Nephron (organoid): Measurements from ENCODE around the gene HIPK4.
A peak's percentile ranks its signal among the peaks of the same experiment; 100 is the strongest.
"Not testable (repeated sequence)": the region's sequence is repeated elsewhere in the genome, so short reads cannot be mapped to it uniquely, and the experiment has no call there.

Experiments
- H3K27ac Mint-ChIP-seq, 3 experiments: 2 replicates each; pipeline ENCODE4 v1.8.0; 2020; ENCODE audit warnings: mixed read lengths in 3 of 3, mild to moderate bottlenecking in 2 of 3, moderate library complexity in 1 of 3
- H3K27me3 Mint-ChIP-seq: 2 replicates; pipeline ENCODE4 v1.8.0; 2021; ENCODE audit warnings: low read depth, mild to moderate bottlenecking, moderate library complexity, mixed read lengths
- H3K36me3 Mint-ChIP-seq: 2 replicates; pipeline ENCODE4 v1.8.0; 2020; ENCODE audit warnings: low read depth, mixed read lengths
- H3K4me1 Mint-ChIP-seq: 2 replicates; pipeline ENCODE4 v1.8.0; 2020; ENCODE audit warnings: mixed read lengths
- H3K4me3 Mint-ChIP-seq, 3 experiments: 2 replicates each; pipeline ENCODE4 v1.8.0; 2020; ENCODE audit warnings: mild to moderate bottlenecking in 3 of 3, mixed read lengths in 3 of 3, moderate library complexity in 2 of 3
- H3K9me3 Mint-ChIP-seq: 2 replicates; pipeline ENCODE4 v1.8.0; 2020; ENCODE audit warnings: mixed read lengths
- TF ChIP-seq, protein P1 (sequence below), 3 experiments: fragments of 200-600 bp; sonication (generic); IDR thresholded peaks; one replicate each; pipeline ENCODE4 v1.5.0; 2021; ENCODE audit warnings: antibody characterized with exemption in 3 of 3; ENCODE audit not compliant: unreplicated experiment in 3 of 3

HIPK4 gene

DNA sequence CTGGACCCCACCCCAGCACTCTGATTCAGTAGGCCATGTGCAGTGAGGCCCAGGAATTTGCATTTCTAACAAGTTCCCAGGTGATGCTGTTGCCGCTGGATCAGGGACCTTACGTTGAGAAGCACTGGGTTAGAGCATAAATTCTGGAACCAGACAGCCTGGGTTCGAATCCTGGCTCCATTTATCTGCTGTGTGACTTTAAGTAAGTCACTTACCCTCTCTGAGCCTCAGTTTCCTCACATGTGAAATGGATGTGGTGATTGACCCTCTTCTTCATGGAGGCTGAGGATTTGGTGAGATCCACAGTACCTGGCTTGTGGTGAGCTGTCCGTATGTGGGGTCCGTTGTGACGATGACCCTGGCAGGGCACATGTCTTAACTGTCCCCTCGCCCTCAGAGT, 15.9 kb downstream of the HIPK4 start:
- Mint-ChIP-seq H3K36me3 (peaks cover 58% of the 10 kb centered on the region), H3K4me1 (peaks cover 10% of the 10 kb centered on the region), H3K27me3 (no peaks in the 10 kb centered on the region), H3K9me3 (no peaks in the 10 kb centered on the region), H3K4me3 (no peak overlapping the region), H3K27ac (no peak overlapping the region)
- TF ChIP-seq, protein P1, sequence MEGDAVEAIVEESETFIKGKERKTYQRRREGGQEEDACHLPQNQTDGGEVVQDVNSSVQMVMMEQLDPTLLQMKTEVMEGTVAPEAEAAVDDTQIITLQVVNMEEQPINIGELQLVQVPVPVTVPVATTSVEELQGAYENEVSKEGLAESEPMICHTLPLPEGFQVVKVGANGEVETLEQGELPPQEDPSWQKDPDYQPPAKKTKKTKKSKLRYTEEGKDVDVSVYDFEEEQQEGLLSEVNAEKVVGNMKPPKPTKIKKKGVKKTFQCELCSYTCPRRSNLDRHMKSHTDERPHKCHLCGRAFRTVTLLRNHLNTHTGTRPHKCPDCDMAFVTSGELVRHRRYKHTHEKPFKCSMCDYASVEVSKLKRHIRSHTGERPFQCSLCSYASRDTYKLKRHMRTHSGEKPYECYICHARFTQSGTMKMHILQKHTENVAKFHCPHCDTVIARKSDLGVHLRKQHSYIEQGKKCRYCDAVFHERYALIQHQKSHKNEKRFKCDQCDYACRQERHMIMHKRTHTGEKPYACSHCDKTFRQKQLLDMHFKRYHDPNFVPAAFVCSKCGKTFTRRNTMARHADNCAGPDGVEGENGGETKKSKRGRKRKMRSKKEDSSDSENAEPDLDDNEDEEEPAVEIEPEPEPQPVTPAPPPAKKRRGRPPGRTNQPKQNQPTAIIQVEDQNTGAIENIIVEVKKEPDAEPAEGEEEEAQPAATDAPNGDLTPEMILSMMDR (IDR thresholded peaks at IDR 0.05; ENCODE audit: unreplicated experiment in 3 of 3) = no peak

- peaks cover 27% of the 10 kb centered on the region for H3K4me1 Mint-ChIP-seq
- no peaks in the 10 kb centered on the region for H3K27me3 Mint-ChIP-seq
- no peak overlapping the region for H3K4me3 Mint-ChIP-seq
- H3K9me3 Mint-ChIP-seq = no peaks in the 10 kb centered on the region
- TF ChIP-seq, protein P1 (IDR thresholded peaks at IDR 0.05; ENCODE audit: unreplicated experiment in 3 of 3) = no peak
- H3K36me3 Mint-ChIP-seq = peaks cover 62% of the 10 kb centered on the region
- no peak overlapping the region for H3K27ac Mint-ChIP-seq
These were observed 18.2 kb downstream of the HIPK4 start for GRCh38 chr19:40371802-40372122.

GRCh38 chr19:40370997-40371801, 18.8 kb downstream of the HIPK4 start:
- no peak overlapping the region for H3K27ac Mint-ChIP-seq
- H3K4me3 Mint-ChIP-seq = no peak overlapping the region
- TF ChIP-seq, protein P1 (IDR thresholded peaks at IDR 0.05; ENCODE audit: unreplicated experiment in 3 of 3) = no peak
- H3K27me3 Mint-ChIP-seq = no peaks in the 10 kb centered on the region
- no peaks in the 10 kb centered on the region for H3K9me3 Mint-ChIP-seq
- peaks cover 28% of the 10 kb centered on the region for H3K4me1 Mint-ChIP-seq
- H3K36me3 Mint-ChIP-seq = peaks cover 61% of the 10 kb centered on the region

DNA sequence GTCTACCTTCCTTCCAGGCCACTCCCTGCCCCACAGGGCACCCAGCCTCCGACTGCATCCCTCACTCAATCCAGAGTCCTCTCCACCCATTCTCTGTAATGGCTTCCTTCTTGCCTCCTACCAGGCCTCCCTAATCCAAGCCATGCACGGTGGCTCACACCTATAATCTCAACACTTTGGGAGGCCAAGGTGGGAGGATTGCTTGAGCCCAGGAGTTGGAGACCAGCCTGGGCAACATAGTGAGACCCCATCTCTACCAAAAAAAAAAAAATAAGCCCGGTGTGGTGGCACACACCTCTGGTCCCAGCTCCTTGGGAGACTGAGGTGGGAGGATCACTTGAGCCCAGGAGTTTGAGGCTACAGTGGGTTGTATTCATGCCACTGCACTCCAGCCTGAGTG, 19.7 kb downstream of the HIPK4 start:
- H3K27me3 Mint-ChIP-seq, H3K9me3 Mint-ChIP-seq, H3K4me3 Mint-ChIP-seq, H3K27ac Mint-ChIP-seq: not testable (repeated sequence)
- H3K36me3 Mint-ChIP-seq = peaks cover 53% of the 10 kb centered on the region
- peaks cover 32% of the 10 kb centered on the region for H3K4me1 Mint-ChIP-seq

DNA sequence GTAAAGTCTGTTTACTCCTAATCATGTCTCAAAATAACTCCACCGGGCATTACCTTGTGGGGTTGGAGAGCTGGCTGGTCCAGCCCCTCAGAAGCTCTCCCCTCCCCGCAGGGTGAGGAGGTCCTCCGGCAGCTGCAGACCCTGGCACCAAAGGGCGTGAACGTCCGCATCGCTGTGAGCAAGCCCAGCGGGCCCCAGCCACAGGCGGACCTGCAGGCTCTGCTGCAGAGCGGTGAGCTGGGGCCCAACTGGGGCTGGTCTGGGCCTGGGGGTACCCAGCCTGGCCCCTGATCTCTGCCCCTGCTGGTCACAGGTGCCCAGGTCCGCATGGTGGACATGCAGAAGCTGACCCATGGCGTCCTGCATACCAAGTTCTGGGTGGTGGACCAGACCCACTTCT, 20.2 kb downstream of the HIPK4 start:
- TF ChIP-seq, protein P1 (IDR thresholded peaks at IDR 0.05; ENCODE audit: unreplicated experiment in 3 of 3) = no peak
- Mint-ChIP-seq H3K27me3 (no peaks in the 10 kb centered on the region), H3K4me3 (no peak overlapping the region), H3K27ac (no peak overlapping the region), H3K9me3 (no peaks in the 10 kb centered on the region), H3K36me3 (peaks cover 49% of the 10 kb centered on the region), H3K4me1 (peaks cover 37% of the 10 kb centered on the region)

DNA sequence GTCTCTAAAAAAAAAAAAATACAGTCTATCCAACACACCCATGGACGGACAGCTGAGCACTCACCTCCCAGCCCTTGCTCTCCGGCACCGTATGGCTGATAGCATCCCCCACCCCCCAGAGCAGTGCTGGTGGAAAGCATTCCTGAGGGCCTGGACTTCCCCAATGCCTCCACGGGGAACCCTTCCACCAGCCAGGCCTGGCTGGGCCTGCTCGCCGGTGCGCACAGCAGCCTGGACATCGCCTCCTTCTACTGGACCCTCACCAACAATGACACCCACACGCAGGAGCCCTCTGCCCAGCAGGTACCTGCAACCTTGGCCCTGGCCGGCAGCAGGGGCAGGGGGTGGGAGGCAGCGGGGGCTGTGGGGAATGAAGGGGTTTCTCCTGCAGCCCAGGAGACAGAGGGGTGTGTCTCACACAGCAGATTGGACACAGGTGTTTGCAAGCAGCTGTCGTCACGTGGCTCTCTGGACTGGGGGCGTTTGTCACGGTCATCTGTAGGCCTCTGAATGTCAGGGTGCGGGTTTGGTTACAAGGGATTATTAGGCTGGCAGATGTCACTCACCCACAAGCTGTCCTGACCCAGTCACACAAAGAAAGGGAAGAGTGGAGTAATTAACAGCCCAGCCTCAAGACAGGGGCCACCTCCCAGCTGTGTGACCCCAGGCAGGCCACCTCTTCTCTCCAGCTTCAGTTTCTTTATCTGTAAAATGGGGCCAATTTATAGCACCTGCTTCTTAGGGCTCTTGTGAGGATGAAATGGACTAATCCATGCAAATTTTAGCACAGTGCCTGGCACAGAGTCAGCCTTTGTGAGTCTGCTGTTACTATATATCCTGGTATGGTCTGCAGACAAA, 22.2 kb downstream of the HIPK4 start:
- Mint-ChIP-seq H3K9me3 (no peaks in the 10 kb centered on the region), H3K27ac (peak overlapping the region in 1 of 3 experiments; percentile 79), H3K4me3 (peak overlapping the region; percentile 83 to 89 (median 88)), H3K36me3 (peaks cover 35% of the 10 kb centered on the region), H3K27me3 (no peaks in the 10 kb centered on the region), H3K4me1 (peaks cover 42% of the 10 kb centered on the region)
- TF ChIP-seq, protein P1 (IDR thresholded peaks at IDR 0.05; ENCODE audit: unreplicated experiment in 3 of 3) = no peak
